ENCODE data around the gene ADCY10.

DNA sequence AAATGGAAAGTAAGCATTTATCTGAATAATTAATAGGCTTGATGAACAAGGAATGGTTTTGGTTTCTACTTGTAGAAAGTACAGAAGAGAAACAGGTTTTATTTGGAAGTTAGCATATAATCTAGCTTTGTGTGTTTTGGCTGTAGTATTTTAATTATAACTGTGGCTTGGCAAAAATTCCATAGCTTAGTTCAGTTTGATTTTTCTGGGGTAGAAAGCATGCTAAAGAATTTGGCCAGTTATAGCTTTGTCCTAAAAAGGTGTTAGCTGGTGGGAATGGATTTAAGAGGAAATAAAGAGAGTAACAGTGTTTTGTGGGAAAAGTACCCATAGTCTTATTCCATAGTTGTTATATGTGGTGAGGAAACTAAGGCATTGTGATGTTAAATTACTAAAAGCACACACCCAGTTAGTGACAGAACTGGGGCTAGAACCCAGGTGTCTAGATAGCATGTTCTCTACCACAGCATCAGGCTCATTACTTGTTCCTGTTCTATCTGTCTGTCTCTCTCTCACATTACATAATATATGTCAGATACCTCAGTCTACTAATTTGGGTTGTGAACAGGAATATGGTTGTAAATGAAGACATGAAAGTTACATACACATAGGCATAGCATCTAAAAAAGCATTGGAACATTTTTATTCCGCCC is 137.2 kb downstream of the ADCY10 start:
- TF ChIP-seq RARB (CRISPR knock-in tag; IDR thresholded peaks at IDR 0.05) (no peak), GLIS3 (CRISPR knock-in tag; IDR thresholded peaks at IDR 0.05) (no peak), ARNTL (CRISPR knock-in tag; IDR thresholded peaks at IDR 0.05; ENCODE audit: borderline replicate concordance, low read depth) (no peak), ZFP30 (CRISPR knock-in tag; IDR thresholded peaks at IDR 0.05) (no peak), ZC3H10 (CRISPR knock-in tag; IDR thresholded peaks at IDR 0.05) (no peak), BACH2 (CRISPR knock-in tag; IDR thresholded peaks at IDR 0.05; ENCODE audit: borderline replicate concordance) (no peak)
- TF ChIP-seq, protein P1, sequence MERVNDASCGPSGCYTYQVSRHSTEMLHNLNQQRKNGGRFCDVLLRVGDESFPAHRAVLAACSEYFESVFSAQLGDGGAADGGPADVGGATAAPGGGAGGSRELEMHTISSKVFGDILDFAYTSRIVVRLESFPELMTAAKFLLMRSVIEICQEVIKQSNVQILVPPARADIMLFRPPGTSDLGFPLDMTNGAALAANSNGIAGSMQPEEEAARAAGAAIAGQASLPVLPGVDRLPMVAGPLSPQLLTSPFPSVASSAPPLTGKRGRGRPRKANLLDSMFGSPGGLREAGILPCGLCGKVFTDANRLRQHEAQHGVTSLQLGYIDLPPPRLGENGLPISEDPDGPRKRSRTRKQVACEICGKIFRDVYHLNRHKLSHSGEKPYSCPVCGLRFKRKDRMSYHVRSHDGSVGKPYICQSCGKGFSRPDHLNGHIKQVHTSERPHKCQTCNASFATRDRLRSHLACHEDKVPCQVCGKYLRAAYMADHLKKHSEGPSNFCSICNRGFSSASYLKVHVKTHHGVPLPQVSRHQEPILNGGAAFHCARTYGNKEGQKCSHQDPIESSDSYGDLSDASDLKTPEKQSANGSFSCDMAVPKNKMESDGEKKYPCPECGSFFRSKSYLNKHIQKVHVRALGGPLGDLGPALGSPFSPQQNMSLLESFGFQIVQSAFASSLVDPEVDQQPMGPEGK (CRISPR knock-in tag; IDR thresholded peaks at IDR 0.05; ENCODE audit: borderline replicate concordance), result no peak
- TF ChIP-seq, protein P2, sequence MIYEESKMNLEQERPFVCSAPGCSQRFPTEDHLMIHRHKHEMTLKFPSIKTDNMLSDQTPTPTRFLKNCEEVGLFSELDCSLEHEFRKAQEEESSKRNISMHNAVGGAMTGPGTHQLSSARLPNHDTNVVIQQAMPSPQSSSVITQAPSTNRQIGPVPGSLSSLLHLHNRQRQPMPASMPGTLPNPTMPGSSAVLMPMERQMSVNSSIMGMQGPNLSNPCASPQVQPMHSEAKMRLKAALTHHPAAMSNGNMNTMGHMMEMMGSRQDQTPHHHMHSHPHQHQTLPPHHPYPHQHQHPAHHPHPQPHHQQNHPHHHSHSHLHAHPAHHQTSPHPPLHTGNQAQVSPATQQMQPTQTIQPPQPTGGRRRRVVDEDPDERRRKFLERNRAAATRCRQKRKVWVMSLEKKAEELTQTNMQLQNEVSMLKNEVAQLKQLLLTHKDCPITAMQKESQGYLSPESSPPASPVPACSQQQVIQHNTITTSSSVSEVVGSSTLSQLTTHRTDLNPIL (CRISPR knock-in tag; IDR thresholded peaks at IDR 0.05; ENCODE audit: low read depth), result no peak

All from SK-N-SH treated with all-trans-retinoic acid at 6 μM for 48 hours (cell line).